NB4 (cell line): ENCODE results near the gene RASD1.
"Not testable (repeated sequence)": the region's sequence is repeated elsewhere in the genome, so short reads cannot be mapped to it uniquely, and the experiment has no call there.

Source experiments
- DNase-seq: peaks from one replicate; pipeline ENCODE4 v3.0.0; 2010; ENCODE audit warnings: low read depth
- H3K4me3 ChIP-seq: one replicate; pipeline ENCODE4 v1.5.1; 2011; ENCODE audit warnings: mild to moderate bottlenecking, low read depth, low read length, moderate library complexity
- CTCF ChIP-seq: IDR thresholded peaks from one replicate; pipeline ENCODE4 v1.5.1; 2012; ENCODE audit warnings: low read depth, low read length
- MAX ChIP-seq: IDR thresholded peaks from 2 replicates; pipeline ENCODE4 v1.6.1; 2011; ENCODE audit warnings: low read depth, low read length
- MYC ChIP-seq: IDR thresholded peaks from 2 replicates; pipeline ENCODE4 v1.6.1; 2011; ENCODE audit warnings: low read depth, low read length
- POLR2A ChIP-seq: IDR thresholded peaks from 2 replicates; pipeline ENCODE4 v1.6.1; 2011; ENCODE audit warnings: mild to moderate bottlenecking; ENCODE audit not compliant: insufficient read length; ENCODE audit errors: extremely low read depth

RASD1 gene

GRCh38 chr17:17467016-17467415 is 29.2 kb downstream of the RASD1 start:
- no peak overlapping the region for H3K4me3 ChIP-seq
- TF ChIP-seq MAX = no peak
- TF ChIP-seq MYC = no peak
- no peak for TF ChIP-seq POLR2A
- no peak for TF ChIP-seq CTCF
- DNase-seq = no peak

- DNase-seq = no peak
- no peak for TF ChIP-seq POLR2A
- H3K4me3 ChIP-seq = no peak overlapping the region
Measured at GRCh38 chr17:17466511-17466910, 29.7 kb downstream of the RASD1 start.

GRCh38 chr17:17465878-17466277 is 30.3 kb downstream of the RASD1 start:
- DNase-seq, H3K4me3 ChIP-seq: not testable (repeated sequence)

GRCh38 chr17:17463821-17464220 is 32.4 kb downstream of the RASD1 start:
- TF ChIP-seq MYC = no peak
- TF ChIP-seq POLR2A = no peak
- no peak for TF ChIP-seq MAX
- TF ChIP-seq CTCF = no peak
- DNase-seq = no peak
- H3K4me3 ChIP-seq = no peak overlapping the region

GRCh38 chr17:17462048-17462824 is 34.0 kb downstream of the RASD1 start:
- H3K4me3 ChIP-seq = no peak overlapping the region
- DNase-seq = peak; percentile 63
- TF ChIP-seq CTCF (no peak), MAX (peak; percentile 11; the same call in 1 of the 2 replicates)

GRCh38 chr17:17460038-17460437 is 36.2 kb downstream of the RASD1 start:
- H3K4me3 ChIP-seq = no peak overlapping the region
- DNase-seq = no peak
- TF ChIP-seq CTCF (no peak), MYC (no peak), POLR2A (no peak), MAX (no peak)

GRCh38 chr17:17457680-17458079 is 38.5 kb downstream of the RASD1 start:
- DNase-seq = no peak

More at GRCh38 chr17:17457680-17458079, 38.5 kb downstream of the RASD1 start:
- H3K4me3 ChIP-seq = no peak overlapping the region
- no peak for TF ChIP-seq MYC
- no peak for TF ChIP-seq MAX
- no peak for TF ChIP-seq CTCF
- TF ChIP-seq POLR2A = no peak
